MM.1S (cell line): Measurements from ENCODE around the gene MAP3K3.

Source experiments
- DNase-seq: peaks from one replicate; pipeline ENCODE4 v3.0.0-alpha.2; 2015
- H2AFZ ChIP-seq: fragments of 300-600 bp; sonication (generic); 2 replicates; pipeline ENCODE4 v1.6.0; 2016; ENCODE audit warnings: antibody characterized with exemption, low read length
- H3F3A ChIP-seq: fragments of 300-600 bp; sonication (generic); 2 replicates; pipeline ENCODE4 v1.6.1; 2016; ENCODE audit warnings: mild to moderate bottlenecking, antibody characterized with exemption, low read length, moderate library complexity, mixed read lengths; ENCODE audit not compliant: insufficient read depth
- H3K27ac ChIP-seq: fragments of 300-600 bp; sonication (generic); 2 replicates; pipeline ENCODE4 v1.5.1; 2016; ENCODE audit warnings: mild to moderate bottlenecking, low read length
- H3K27me3 ChIP-seq: fragments of 300-600 bp; sonication (generic); replicated peaks from 2 replicates; pipeline ENCODE4 v1.6.0; 2016; ENCODE audit warnings: low read length; ENCODE audit not compliant: insufficient read depth
- H3K36me3 ChIP-seq: fragments of 300-600 bp; sonication (generic); replicated peaks from 2 replicates; pipeline ENCODE4 v1.6.1; 2016; ENCODE audit warnings: mild to moderate bottlenecking, low read length, mixed read lengths; ENCODE audit not compliant: insufficient read depth
- H3K4me1 ChIP-seq: fragments of 300-600 bp; sonication (generic); 2 replicates; pipeline ENCODE4 v1.6.1; 2016; ENCODE audit warnings: low read length, mixed read lengths
- H3K4me2 ChIP-seq: fragments of 300-600 bp; sonication (generic); 2 replicates; pipeline ENCODE4 v1.6.0; 2016; ENCODE audit warnings: low read depth, low read length
- H3K4me3 ChIP-seq: fragments of 300-600 bp; sonication (generic); 2 replicates; pipeline ENCODE4 v1.5.1; 2016; ENCODE audit warnings: low read length, mixed read lengths
- H3K79me2 ChIP-seq: fragments of 300-600 bp; sonication (generic); 2 replicates; pipeline ENCODE4 v1.6.1; 2016; ENCODE audit warnings: mixed run types, low read length, mixed read lengths
- H3K9ac ChIP-seq: fragments of 300-600 bp; sonication (generic); 2 replicates; pipeline ENCODE4 v1.6.1; 2016; ENCODE audit warnings: low read length, mixed read lengths
- H3K9me2 ChIP-seq: fragments of 300-600 bp; sonication (generic); replicated peaks from 2 replicates; pipeline ENCODE4 v1.6.1; 2016; ENCODE audit warnings: mild to moderate bottlenecking, low read length, mixed read lengths; ENCODE audit not compliant: insufficient read depth
- H3K9me3 ChIP-seq: fragments of 300-600 bp; sonication (generic); replicated peaks from 2 replicates; pipeline ENCODE4 v1.6.1; 2016; ENCODE audit warnings: mild to moderate bottlenecking, low read length, mixed read lengths; ENCODE audit not compliant: insufficient read depth
- H4K20me1 ChIP-seq: fragments of 300-600 bp; sonication (generic); 2 replicates; pipeline ENCODE4 v1.6.1; 2016; ENCODE audit warnings: mild to moderate bottlenecking, low read length, moderate library complexity, mixed read lengths; ENCODE audit not compliant: insufficient read depth
- EZH2 ChIP-seq: fragments of 300-600 bp; sonication (generic); optimal IDR thresholded peaks from 2 replicates; pipeline ENCODE3; 2017; ENCODE audit warnings: low read depth, mild to moderate bottlenecking, antibody characterized with exemption, low read length, mixed read lengths
- EZH2phosphoT487 ChIP-seq: fragments of 300-600 bp; sonication (generic); IDR thresholded peaks from 2 replicates; pipeline ENCODE4 v1.6.1; 2018; ENCODE audit warnings: antibody characterized with exemption, low read length
- TF ChIP-seq, protein P1 (sequence below): fragments of 300-600 bp; sonication (generic); IDR thresholded peaks from 2 replicates; pipeline ENCODE4 v1.5.1; 2016; ENCODE audit warnings: antibody characterized with exemption, low read length, mixed read lengths

MAP3K3 gene

GRCh38 chr17:63701456-63701820, 79.2 kb downstream of the MAP3K3 start:
- Histone ChIP-seq H3F3A (no peaks in the 10 kb centered on the region), H3K4me1 (peaks cover 5% of the 10 kb centered on the region), H2AFZ (no peak overlapping the region), H3K27ac (no peak overlapping the region), H3K27me3 (no peaks in the 10 kb centered on the region), H3K9me3 (no peaks in the 10 kb centered on the region), H3K79me2 (no peaks in the 10 kb centered on the region), H3K4me2 (no peak overlapping the region), H3K4me3 (no peak overlapping the region), H3K36me3 (no peaks in the 10 kb centered on the region), H4K20me1 (no peaks in the 10 kb centered on the region), H3K9me2 (no peaks in the 10 kb centered on the region), H3K9ac (no peak overlapping the region)
- no peak for DNase-seq
- no peak for TF ChIP-seq EZH2phosphoT487
- TF ChIP-seq EZH2 = no peak
- TF ChIP-seq, protein P1, sequence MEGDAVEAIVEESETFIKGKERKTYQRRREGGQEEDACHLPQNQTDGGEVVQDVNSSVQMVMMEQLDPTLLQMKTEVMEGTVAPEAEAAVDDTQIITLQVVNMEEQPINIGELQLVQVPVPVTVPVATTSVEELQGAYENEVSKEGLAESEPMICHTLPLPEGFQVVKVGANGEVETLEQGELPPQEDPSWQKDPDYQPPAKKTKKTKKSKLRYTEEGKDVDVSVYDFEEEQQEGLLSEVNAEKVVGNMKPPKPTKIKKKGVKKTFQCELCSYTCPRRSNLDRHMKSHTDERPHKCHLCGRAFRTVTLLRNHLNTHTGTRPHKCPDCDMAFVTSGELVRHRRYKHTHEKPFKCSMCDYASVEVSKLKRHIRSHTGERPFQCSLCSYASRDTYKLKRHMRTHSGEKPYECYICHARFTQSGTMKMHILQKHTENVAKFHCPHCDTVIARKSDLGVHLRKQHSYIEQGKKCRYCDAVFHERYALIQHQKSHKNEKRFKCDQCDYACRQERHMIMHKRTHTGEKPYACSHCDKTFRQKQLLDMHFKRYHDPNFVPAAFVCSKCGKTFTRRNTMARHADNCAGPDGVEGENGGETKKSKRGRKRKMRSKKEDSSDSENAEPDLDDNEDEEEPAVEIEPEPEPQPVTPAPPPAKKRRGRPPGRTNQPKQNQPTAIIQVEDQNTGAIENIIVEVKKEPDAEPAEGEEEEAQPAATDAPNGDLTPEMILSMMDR = no peak

DNA sequence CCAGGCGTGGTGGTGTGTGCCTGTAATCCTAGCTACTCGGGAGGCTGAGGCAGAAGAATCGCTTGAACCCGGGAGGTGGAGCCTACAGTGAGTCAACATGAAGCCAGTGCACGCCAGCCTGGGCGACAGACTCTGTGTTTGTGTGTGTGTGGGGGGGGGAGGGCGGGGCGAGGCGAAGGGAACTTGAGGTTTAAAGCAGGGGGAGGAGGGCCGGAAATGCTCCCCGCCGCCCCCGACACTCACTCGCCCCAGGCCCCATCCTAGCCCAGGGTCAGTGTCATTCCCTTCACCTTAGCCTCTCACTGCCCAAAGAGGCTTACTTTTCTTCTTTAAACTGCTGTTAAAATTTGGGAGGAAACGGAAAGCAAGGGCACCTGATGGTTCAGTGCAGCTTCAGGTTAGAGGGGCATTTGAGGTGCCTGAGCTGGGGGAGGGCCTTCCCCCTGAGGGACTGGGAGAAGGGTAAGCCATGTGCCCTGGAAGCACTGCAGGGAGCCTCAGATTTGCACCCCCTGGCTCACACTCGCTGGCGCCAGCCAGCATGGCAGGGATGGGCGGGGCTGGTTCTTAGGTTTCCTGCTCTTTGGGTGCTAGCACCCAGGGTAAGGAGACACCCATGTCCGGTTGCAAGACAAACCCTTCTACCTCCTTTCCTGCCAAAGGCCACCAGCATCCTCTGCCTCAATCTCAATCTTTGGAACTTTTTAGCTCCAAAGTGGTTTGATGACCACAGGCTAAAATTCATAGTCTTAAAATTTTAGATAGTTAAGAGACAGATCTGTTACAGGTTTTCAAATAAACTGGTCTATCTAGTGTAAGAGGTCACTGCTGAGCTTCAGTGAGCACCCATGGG, 79.9 kb downstream of the MAP3K3 start:
- H4K20me1 ChIP-seq = no peaks in the 10 kb centered on the region
- H3K79me2 ChIP-seq = no peaks in the 10 kb centered on the region
- H3K27ac ChIP-seq = no peak overlapping the region
- H3K9ac ChIP-seq = no peak overlapping the region
- H3K4me3 ChIP-seq = no peak overlapping the region
- no peaks in the 10 kb centered on the region for H3F3A ChIP-seq
- no peak overlapping the region for H2AFZ ChIP-seq
- DNase-seq = no peak
- no peaks in the 10 kb centered on the region for H3K9me3 ChIP-seq
- H3K36me3 ChIP-seq = no peaks in the 10 kb centered on the region
- H3K4me2 ChIP-seq = no peak overlapping the region
- no peak for TF ChIP-seq EZH2
- H3K27me3 ChIP-seq = no peaks in the 10 kb centered on the region
- no peaks in the 10 kb centered on the region for H3K9me2 ChIP-seq
- peaks cover 5% of the 10 kb centered on the region for H3K4me1 ChIP-seq

GRCh38 chr17:63702721-63703015, 80.5 kb downstream of the MAP3K3 start:
- no peak overlapping the region for H3K4me3 ChIP-seq
- no peak overlapping the region for H3K4me2 ChIP-seq
- H3K36me3 ChIP-seq = no peaks in the 10 kb centered on the region
- no peak for DNase-seq
- no peak overlapping the region for H3K9ac ChIP-seq
- no peaks in the 10 kb centered on the region for H3K79me2 ChIP-seq
- no peaks in the 10 kb centered on the region for H3K27me3 ChIP-seq
- H4K20me1 ChIP-seq = no peaks in the 10 kb centered on the region
- H3K9me2 ChIP-seq = no peaks in the 10 kb centered on the region
- no peaks in the 10 kb centered on the region for H3K9me3 ChIP-seq
- H3K4me1 ChIP-seq = peaks cover 2% of the 10 kb centered on the region
- no peak overlapping the region for H3K27ac ChIP-seq
- no peak overlapping the region for H2AFZ ChIP-seq
- TF ChIP-seq EZH2 (no peak), EZH2phosphoT487 (no peak)
- TF ChIP-seq, protein P1 = no peak
- H3F3A ChIP-seq = no peaks in the 10 kb centered on the region

- DNase-seq = no peak
- TF ChIP-seq EZH2phosphoT487 (no peak), EZH2 (no peak)
- TF ChIP-seq, protein P1 = no peak
- H3K36me3 ChIP-seq = no peaks in the 10 kb centered on the region
- H3K9me2 ChIP-seq = no peaks in the 10 kb centered on the region
- no peaks in the 10 kb centered on the region for H3K79me2 ChIP-seq
- H2AFZ ChIP-seq = no peak overlapping the region
- no peak overlapping the region for H3K27ac ChIP-seq
- no peaks in the 10 kb centered on the region for H4K20me1 ChIP-seq
- no peaks in the 10 kb centered on the region for H3K9me3 ChIP-seq
- no peak overlapping the region for H3K4me3 ChIP-seq
- H3K9ac ChIP-seq = no peak overlapping the region
- no peaks in the 10 kb centered on the region for H3K4me1 ChIP-seq
- no peak overlapping the region for H3K4me2 ChIP-seq
- no peaks in the 10 kb centered on the region for H3F3A ChIP-seq
- no peaks in the 10 kb centered on the region for H3K27me3 ChIP-seq
These were observed 80.8 kb downstream of the MAP3K3 start for GRCh38 chr17:63703029-63703428.
